ENCODE results near the gene SPINK5. TPM values are rescaled to one million over a fixed set of nuclear protein-coding genes. Genes with fewer than 3 reads are reported as not detected.

The SPINK5 gene
- polyA plus RNA-seq, 1 donor (not counting 4 experiments of a cell fraction or from before 2014, with no cell fraction given) = 22.6 TPM

- no peaks in the 10 kb centered on the region for H4K20me1 ChIP-seq (ENCODE audit: control insufficient read depth, extremely low read depth, insufficient read depth, low read length)
- DNase-seq (ENCODE audit: low read depth, low spot score) (no peak), FAIRE-seq (no peak)
- H3K9me1 ChIP-seq (ENCODE audit: control insufficient read depth, extremely low read depth, insufficient read depth, low read length) = no peaks in the 10 kb centered on the region
- H3K4me2 ChIP-seq (ENCODE audit: control insufficient read depth, extremely low read depth, insufficient read depth, low read depth, low read length) = no peak overlapping the region
- H3K4me3 ChIP-seq (ENCODE audit: control insufficient read depth in 2 of 3, extremely low read depth in 1 of 3, insufficient read depth in 2 of 3, low read depth in 1 of 3, low read length in 3 of 3) = no peak overlapping the region
- H3K4me1 ChIP-seq (ENCODE audit: control insufficient read depth, extremely low read depth, insufficient read depth, low read length) = peaks cover 11% of the 10 kb centered on the region
- H3K9me3 ChIP-seq (ENCODE audit: control insufficient read depth, low read depth, low read length) = no peaks in the 10 kb centered on the region
- H3K36me3 ChIP-seq (ENCODE audit: control insufficient read depth in 2 of 2, extremely low read depth in 1 of 2, insufficient read depth in 2 of 2, low read length in 2 of 2) = no peaks in the 10 kb centered on the region
- TF ChIP-seq CTCF (optimal IDR thresholded peaks at IDR 0.05 in 1 of 3, IDR thresholded peaks at IDR 0.05 in 1 of 3, conservative IDR thresholded peaks at IDR 0.05 in 1 of 3; ENCODE audit: extremely low read depth in 1 of 3, insufficient read depth in 2 of 3, low read length in 3 of 3) (no peak), EZH2 (IDR thresholded peaks at IDR 0.05; ENCODE audit: low read length) (no peak)
- no peaks in the 10 kb centered on the region for H3K27me3 ChIP-seq (ENCODE audit: control insufficient read depth, extremely low read depth, insufficient read depth, low read length)
- H2AFZ ChIP-seq (ENCODE audit: control insufficient read depth, low read length) = no peak overlapping the region
- H3K27ac ChIP-seq (ENCODE audit: control insufficient read depth, insufficient read depth, low read length) = no peak overlapping the region
- dilution Hi-C loops (cut with MboI; ENCODE audit: extremely low pct_ligation_motif_present, low sequenced_read_pairs) = no loop called here
- no peaks in the 10 kb centered on the region for H3K79me2 ChIP-seq (ENCODE audit: control insufficient read depth, insufficient read depth, low read length)
- H3K9ac ChIP-seq (ENCODE audit: control insufficient read depth, extremely low read depth, insufficient read depth, low read length) = no peak overlapping the region
Observed at GRCh38 chr5:148083203-148083602, 19.4 kb downstream of the SPINK5 start.

GRCh38 chr5:148084269-148084668 lies 20.5 kb downstream of the SPINK5 start:
- Histone ChIP-seq H4K20me1 (ENCODE audit: control insufficient read depth, extremely low read depth, insufficient read depth, low read length) (no peaks in the 10 kb centered on the region), H3K27me3 (ENCODE audit: control insufficient read depth, extremely low read depth, insufficient read depth, low read length) (no peaks in the 10 kb centered on the region), H2AFZ (ENCODE audit: control insufficient read depth, low read length) (no peak overlapping the region), H3K4me2 (ENCODE audit: control insufficient read depth, extremely low read depth, insufficient read depth, low read depth, low read length) (no peak overlapping the region), H3K9me3 (ENCODE audit: control insufficient read depth, low read depth, low read length) (no peaks in the 10 kb centered on the region), H3K79me2 (ENCODE audit: control insufficient read depth, insufficient read depth, low read length) (no peaks in the 10 kb centered on the region), H3K36me3 (ENCODE audit: control insufficient read depth in 2 of 2, extremely low read depth in 1 of 2, insufficient read depth in 2 of 2, low read length in 2 of 2) (no peaks in the 10 kb centered on the region), H3K27ac (ENCODE audit: control insufficient read depth, insufficient read depth, low read length) (no peak overlapping the region), H3K9ac (ENCODE audit: control insufficient read depth, extremely low read depth, insufficient read depth, low read length) (no peak overlapping the region), H3K4me3 (ENCODE audit: control insufficient read depth in 2 of 3, extremely low read depth in 1 of 3, insufficient read depth in 2 of 3, low read depth in 1 of 3, low read length in 3 of 3) (no peak overlapping the region), H3K9me1 (ENCODE audit: control insufficient read depth, extremely low read depth, insufficient read depth, low read length) (no peaks in the 10 kb centered on the region), H3K4me1 (ENCODE audit: control insufficient read depth, extremely low read depth, insufficient read depth, low read length) (peaks cover 11% of the 10 kb centered on the region)
- dilution Hi-C loops (cut with MboI; ENCODE audit: extremely low pct_ligation_motif_present, low sequenced_read_pairs) = no loop called here
- DNase-seq (ENCODE audit: low read depth, low spot score) (no peak), FAIRE-seq (no peak)
- TF ChIP-seq CTCF (optimal IDR thresholded peaks at IDR 0.05 in 1 of 3, IDR thresholded peaks at IDR 0.05 in 1 of 3, conservative IDR thresholded peaks at IDR 0.05 in 1 of 3; ENCODE audit: extremely low read depth in 1 of 3, insufficient read depth in 2 of 3, low read length in 3 of 3) (no peak), EZH2 (IDR thresholded peaks at IDR 0.05; ENCODE audit: low read length) (no peak)

Data from keratinocyte (primary cell).